NCI-H187 (cell line): Measurements from ENCODE around the gene AHCY.
"Not testable (repeated sequence)": the region's sequence is repeated elsewhere in the genome, so short reads cannot be mapped to it uniquely, and the experiment has no call there.

Source experiments
- DNase-seq, 2 experiments: peaks; one replicate each; lab custom pipeline; 2025; lab: John Stamatoyannopoulos, UW

The AHCY gene

GRCh38 chr20:34302723-34303533 lies at the start of gene AHCY:
Gene AHCY (minus strand): TSS chr20:34303355. CDS start chr20:34303270, 85 bp downstream.
- DNase-seq, result peak; percentile 94 to 96

GRCh38 chr20:34350095-34350494 lies 46.9 kb upstream of the AHCY start:
- no peak for DNase-seq

- no peak for DNase-seq
Measured at GRCh38 chr20:34347571-34347970, 44.4 kb upstream of the AHCY start.

GRCh38 chr20:34346533-34346865 lies 43.3 kb upstream of the AHCY start:
- not testable (repeated sequence) for DNase-seq

GRCh38 chr20:34345839-34346532 lies 42.8 kb upstream of the AHCY start:
- not testable (repeated sequence) for DNase-seq

- DNase-seq, result no peak
Measured at GRCh38 chr20:34345402-34345736, 42.2 kb upstream of the AHCY start.

- no peak for DNase-seq
Measured at GRCh38 chr20:34344238-34344637, 41.1 kb upstream of the AHCY start.

- DNase-seq, result no peak
Measured at GRCh38 chr20:34343458-34344211, 40.5 kb upstream of the AHCY start.

GRCh38 chr20:34341199-34341598 lies 38.0 kb upstream of the AHCY start:
- DNase-seq, result not testable (repeated sequence)

GRCh38 chr20:34340726-34341125 lies 37.6 kb upstream of the AHCY start:
- DNase-seq, result not testable (repeated sequence)

GRCh38 chr20:34337982-34338726 lies 35.0 kb upstream of the AHCY start:
- DNase-seq, result no peak

- DNase-seq, result no peak
Measured at GRCh38 chr20:34337544-34337943, 34.4 kb upstream of the AHCY start.

GRCh38 chr20:34334654-34335407 lies 31.7 kb upstream of the AHCY start:
- no peak for DNase-seq

GRCh38 chr20:34333786-34334185 lies 30.6 kb upstream of the AHCY start:
- DNase-seq, result no peak

- no peak for DNase-seq
Measured at GRCh38 chr20:34332262-34332920, 29.2 kb upstream of the AHCY start.

GRCh38 chr20:34331838-34332237 lies 28.7 kb upstream of the AHCY start:
- no peak for DNase-seq

- DNase-seq, result not testable (repeated sequence)
Measured at GRCh38 chr20:34330861-34331544, 27.8 kb upstream of the AHCY start.

- DNase-seq, result no peak
Measured at GRCh38 chr20:34328928-34329677, 25.9 kb upstream of the AHCY start.

- DNase-seq, result not testable (repeated sequence)
Measured at GRCh38 chr20:34328207-34328606, 25.1 kb upstream of the AHCY start.
